ENCODE results near the gene NAT9.

Gene NAT9, protein sequence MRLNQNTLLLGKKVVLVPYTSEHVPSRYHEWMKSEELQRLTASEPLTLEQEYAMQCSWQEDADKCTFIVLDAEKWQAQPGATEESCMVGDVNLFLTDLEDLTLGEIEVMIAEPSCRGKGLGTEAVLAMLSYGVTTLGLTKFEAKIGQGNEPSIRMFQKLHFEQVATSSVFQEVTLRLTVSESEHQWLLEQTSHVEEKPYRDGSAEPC

GRCh38 chr17:74776044-74776962 is at the start of gene NAT9:
TSS of gene NAT9 (minus strand) at chr17:74776345. CDS start at chr17:74775698, 647 bp downstream.
- DNase-seq (ENCODE audit: low read depth, low spot score), result peak; percentile 88

- no peak for DNase-seq (ENCODE audit: low read depth, low spot score)
These were observed 48.9 kb upstream of the NAT9 start for GRCh38 chr17:74824961-74825627.

GRCh38 chr17:74822939-74823367 is 46.8 kb upstream of the NAT9 start:
- DNase-seq (ENCODE audit: low read depth, low spot score), result no peak

GRCh38 chr17:74822335-74822938 is 46.3 kb upstream of the NAT9 start:
- DNase-seq (ENCODE audit: low read depth, low spot score), result no peak

DNA sequence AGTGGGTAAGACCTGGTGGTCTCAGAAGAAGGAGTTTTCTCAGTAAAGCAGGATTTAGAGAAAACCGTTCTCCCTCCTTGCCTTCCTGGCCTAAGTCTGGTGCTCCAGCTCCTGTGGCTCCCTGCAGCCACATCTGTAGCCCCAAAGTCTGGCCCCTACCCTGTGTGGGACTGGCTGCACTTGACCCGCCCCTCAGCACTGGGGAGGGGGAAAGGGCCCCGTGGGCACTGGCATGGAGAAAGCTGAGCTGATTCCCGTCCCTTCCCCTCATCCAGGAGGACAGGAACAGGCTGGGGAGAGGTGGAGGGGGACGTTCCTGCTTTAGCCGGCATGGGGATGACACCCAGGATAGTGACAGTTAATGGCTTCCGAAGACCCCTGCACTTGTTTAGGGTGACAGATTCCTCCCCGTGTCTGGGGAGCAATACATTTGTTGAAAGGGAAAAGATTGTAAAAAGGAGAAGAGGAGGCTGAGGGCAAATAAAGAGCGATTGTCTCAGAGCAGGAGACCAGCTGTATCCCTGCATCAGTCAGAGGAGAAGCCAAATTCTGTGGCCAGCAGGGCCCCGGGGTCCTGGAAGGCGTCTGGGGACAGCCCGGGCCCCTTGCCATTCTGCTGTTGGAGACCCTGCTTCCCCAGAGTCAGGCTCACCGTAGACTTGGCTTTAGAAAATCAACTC is 45.6 kb upstream of the NAT9 start:
- no peak for DNase-seq (ENCODE audit: low read depth, low spot score)

- DNase-seq (ENCODE audit: low read depth, low spot score), result no peak
These were observed 43.8 kb upstream of the NAT9 start for GRCh38 chr17:74819801-74820436.

DNA sequence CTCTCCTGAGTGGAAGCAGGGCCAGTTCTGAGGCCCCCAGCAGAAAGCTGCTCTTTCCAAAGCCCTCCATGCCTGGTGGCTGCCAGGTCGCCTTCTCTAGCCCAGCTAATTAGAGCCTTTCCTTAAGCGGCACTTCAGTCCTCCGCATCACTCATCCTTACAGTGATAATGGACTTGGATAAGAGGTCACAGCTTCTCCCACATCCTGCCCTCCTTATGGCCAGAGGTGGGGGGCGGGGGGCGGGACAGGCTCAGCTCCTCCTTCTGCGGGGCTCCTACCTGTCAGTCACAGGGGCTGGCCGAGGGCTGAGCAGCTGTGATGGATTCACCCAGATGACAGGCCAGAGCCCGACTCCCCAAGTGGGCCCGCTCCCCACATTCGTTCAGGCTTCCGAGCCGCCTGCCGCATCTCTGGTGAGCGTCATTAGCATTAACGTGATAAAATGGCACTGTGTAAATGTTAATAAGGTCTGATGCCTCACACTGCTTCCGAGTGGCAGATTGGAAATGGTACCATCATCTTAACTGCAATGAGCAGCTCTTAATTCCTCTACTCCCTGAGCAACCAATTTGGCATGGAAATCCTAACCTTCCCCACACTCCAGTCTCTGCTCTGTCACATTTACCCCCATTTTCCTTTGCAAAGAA is 42.3 kb upstream of the NAT9 start:
- no peak for DNase-seq (ENCODE audit: low read depth, low spot score)

DNA sequence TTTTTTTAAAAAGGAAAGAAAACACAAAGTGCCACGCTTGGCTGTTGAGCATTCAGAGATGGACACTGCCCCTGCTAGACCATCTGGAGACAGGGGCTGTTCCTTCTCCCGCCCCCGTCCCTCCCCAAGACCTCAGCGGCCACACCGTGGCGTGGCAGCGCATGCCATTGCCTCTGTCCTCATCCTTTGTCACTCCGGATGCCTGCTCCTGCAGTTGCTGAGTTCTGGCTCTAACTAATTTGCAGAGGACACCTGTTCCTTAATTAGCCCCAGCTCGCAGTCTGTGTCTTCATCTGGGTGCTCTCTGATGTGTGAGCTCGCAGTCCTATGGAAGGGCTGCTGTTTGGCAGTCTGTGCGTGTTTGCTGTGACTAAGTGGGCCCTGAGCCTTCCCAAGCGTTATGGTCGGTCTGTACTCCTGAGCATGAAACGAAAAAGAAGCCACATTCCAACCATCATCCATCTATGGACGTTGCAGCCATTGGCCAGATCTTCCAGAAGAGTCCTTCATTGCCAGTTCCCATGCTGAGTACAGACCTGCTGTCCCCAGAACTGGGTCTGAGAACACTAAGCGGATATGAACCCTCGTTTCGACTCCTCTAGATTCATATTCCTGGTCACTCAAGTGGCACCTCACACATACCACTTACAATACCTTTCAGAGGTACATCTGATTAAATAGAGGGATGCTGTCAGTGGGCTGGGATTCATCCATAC is 40.9 kb upstream of the NAT9 start:
- no peak for DNase-seq (ENCODE audit: low read depth, low spot score)

DNA sequence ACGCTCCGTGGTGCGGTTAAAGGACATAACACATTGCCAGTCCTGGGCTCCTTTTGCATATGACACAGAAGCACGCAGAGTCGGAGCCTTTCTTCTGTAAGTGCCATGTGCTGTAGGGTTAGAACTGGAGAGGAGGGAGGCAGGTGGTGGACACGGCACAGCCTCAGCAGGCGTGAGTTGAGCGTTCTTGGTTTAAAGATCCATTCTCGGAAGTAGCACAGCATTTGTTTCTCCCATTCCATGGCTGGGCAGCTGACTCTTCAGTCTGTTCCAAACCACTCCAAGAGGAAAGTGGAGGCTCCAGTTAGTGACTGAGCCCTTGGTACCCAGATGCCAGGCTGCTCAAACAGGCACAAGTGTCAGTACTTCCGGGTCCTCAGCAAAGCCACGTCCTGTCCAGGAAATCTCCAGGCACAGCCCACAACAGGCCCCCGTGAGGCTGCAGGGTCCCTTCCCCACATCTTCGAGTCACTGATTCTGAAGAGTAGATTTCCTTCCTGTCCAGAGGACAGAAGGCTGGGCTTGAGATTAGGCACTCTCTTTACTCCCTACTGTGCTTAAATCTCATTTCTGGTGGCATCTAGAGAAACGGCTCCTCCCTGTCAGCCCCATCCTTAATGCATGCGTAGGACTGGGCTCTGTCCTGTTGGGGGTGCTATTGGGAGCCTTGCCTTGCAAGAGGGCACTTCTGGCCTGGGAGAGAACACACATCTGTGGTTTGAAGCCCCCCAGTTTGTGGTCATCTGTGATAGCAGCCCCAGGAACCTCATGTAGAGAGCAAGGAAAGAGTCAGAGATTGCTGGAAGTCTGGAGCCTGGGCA is 39.6 kb upstream of the NAT9 start:
- DNase-seq (ENCODE audit: low read depth, low spot score), result no peak

DNA sequence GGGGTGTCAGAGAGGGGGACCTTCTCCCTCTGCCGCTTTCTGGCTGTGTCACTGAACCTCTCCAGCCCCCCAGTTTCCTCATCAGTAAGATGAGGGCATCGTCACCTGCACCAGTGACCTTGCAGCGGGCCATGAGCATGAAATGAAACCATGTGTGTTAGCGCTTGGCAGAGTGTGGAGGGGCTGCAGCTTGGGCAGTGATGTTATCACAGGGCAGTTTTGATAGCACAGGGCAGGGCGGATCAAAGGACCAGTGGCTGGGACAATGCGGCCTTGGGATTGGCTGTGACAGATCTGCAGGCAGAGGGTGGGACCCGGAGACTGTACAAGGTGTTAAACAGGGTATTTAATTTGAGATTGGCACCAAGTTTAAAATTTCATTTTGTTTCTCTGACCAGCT is 38.9 kb upstream of the NAT9 start:
- DNase-seq (ENCODE audit: low read depth, low spot score), result no peak

- DNase-seq (ENCODE audit: low read depth, low spot score), result no peak
These were observed 38.3 kb upstream of the NAT9 start for GRCh38 chr17:74814453-74814852.

- DNase-seq (ENCODE audit: low read depth, low spot score), result no peak
These were observed 36.2 kb upstream of the NAT9 start for GRCh38 chr17:74812109-74813009.

DNA sequence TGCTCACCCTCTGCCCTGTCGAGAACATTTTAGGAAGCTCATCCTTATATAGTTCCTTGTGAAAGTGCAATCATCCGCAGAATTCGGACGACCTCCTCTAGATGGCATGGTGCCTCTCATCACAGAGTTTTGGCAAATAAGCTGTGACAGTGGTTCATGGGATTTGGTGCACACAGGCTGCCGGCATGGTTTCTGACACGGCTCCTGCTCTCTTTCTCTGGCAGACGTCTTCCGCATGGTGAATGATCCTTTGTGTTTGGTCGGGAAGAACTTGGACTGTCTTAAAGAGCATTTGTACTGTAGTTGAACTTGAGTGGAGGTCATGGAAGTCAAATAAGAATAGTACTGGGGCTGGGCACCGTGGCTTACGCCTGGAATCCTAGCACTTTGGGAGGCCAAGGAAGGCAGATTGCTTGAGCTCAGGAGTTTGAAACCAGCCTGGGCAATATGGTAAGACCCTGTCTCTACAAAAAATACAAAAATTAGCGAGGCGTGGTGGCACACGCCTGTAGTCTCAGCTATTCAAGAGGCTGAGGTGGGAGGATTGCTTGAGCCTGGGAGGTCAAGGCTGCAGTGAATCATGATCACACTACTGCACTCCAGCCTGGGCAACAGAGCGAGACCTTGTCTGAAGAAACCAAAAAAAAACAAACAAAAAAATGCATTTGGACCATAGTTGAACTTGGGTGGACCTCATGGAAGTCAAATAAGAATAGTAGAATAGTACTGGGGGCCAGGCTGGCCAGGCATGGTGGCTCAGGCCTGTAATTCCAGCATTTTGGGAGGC is 34.7 kb upstream of the NAT9 start:
- DNase-seq (ENCODE audit: low read depth, low spot score), result no peak

DNA sequence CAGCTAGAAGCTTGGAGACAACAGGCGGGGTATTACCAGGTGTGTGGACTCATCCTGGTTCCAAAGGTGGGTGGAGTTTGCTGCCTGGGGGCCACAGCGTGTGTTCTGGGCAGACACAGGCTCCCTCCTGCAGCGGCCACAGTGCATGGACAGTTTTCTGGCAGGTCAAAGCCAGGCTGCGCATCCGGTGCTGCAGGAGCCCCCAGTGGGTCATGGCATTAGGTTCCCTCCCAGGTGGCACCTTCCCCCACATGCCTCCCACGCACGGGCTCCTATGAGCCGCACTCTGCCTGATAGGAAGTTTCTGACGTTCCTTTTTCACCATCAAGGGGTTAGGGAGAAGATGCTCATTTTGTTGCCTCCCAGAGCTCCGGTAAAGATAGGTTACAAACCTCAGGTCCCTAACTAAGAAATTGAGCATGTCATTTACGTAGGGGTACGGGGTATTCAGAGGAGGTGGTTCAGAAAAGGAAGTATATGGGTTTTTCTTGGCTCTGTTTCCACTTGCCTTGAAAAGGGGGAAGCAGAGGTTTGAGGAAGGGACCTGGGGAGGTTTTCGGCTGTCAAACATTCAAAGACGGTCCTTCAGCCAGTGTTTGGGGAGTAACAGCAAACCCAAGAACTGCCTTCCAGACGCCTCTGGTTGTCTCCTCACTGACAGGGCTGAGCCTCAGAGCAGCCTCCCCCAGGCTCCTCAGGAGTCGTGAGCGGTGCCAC is 32.7 kb upstream of the NAT9 start:
- DNase-seq (ENCODE audit: low read depth, low spot score), result no peak

GRCh38 chr17:74807925-74808324 is 31.8 kb upstream of the NAT9 start:
- no peak for DNase-seq (ENCODE audit: low read depth, low spot score)

GRCh38 chr17:74807441-74807840 is 31.3 kb upstream of the NAT9 start:
- no peak for DNase-seq (ENCODE audit: low read depth, low spot score)
